GM12892 (cell line): ENCODE data around the gene ABCD4.

Source experiments
- DNase-seq: peaks from one replicate; pipeline ENCODE4 v3.0.0; 2011; ENCODE audit not compliant: insufficient read length
- FAIRE-seq: peaks from 2 replicates; lab custom pipeline; 2011; peaks lifted over from hg19 to GRCh38; lab: Jason Lieb, UNC
- POLR2A ChIP-seq: IDR thresholded peaks from 2 replicates; pipeline ENCODE4 v1.6.1; 2011; ENCODE audit warnings: low read depth, low read length, control low read depth
- POLR2AphosphoS5 ChIP-seq: IDR thresholded peaks from 2 replicates; pipeline ENCODE4 v1.6.1; 2011; ENCODE audit warnings: low read depth, low read length, control low read depth
- TAF1 ChIP-seq: IDR thresholded peaks from 2 replicates; pipeline ENCODE4 v1.6.1; 2011; ENCODE audit warnings: low read depth, mild to moderate bottlenecking, control low read depth, low read length, borderline replicate concordance

Gene ABCD4

DNA sequence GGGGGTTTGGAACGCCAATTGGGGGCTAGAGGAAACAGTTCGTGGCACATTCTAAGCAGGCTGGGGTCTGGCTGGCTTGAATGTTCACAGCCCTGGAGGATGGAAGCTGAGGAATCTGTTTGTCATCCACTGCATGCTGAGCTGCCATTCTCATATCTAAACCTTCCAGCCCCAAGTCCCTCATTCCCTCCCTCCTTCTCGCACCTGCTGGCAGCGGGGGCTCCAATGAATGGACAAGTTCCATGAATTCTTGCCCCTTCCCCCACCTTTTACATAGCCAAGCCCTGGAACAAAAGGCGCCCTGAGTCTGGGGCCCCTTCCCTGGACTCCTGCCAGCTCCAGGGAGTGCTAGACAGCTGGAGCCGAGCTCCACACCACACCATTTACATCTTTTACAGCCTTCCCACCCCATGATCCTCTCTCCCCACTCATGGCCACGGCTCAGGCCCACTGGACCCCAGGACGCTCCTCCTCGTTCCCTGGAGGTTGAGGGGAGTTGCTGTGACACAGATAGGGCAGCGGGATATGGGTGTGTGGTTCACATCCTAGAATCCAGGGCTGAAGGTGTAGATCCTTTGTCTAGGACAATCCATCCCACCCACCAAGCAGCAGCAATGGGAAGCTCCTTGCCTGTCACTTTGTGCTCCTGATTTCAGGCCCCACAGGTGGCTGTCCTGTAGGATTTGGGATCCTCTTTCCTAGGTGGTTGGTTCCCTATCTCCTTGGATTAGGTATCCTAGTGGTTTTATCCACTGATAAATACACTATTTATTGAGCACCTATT, 23.8 kb upstream of the ABCD4 start:
- DNase-seq (no peak), FAIRE-seq (no peak)
- no peak for TF ChIP-seq POLR2AphosphoS5
- no peak for TF ChIP-seq POLR2A
- no peak for TF ChIP-seq TAF1

DNA sequence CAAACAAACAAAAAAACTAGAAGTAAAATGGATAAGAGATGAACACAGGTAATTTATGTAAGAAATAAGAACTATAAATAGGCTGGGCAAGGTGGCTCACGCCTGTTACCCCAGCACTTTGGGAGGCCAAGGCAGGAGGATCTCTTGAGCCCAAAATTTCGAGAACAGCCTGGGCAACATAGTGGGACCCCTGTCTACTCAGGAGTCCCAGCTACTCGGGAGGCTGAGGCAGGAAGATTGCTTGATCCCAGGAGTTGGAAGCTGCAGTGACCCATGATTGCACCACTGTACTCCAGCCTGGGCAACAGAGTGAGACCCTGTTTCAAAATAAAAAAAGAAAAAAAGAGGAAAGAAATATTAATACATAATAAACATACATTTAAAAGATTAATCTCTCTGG, 22.7 kb upstream of the ABCD4 start:
- FAIRE-seq, result no peak
- no peak for TF ChIP-seq POLR2A
- TF ChIP-seq POLR2AphosphoS5, result no peak
- no peak for TF ChIP-seq TAF1
- no peak for DNase-seq

DNA sequence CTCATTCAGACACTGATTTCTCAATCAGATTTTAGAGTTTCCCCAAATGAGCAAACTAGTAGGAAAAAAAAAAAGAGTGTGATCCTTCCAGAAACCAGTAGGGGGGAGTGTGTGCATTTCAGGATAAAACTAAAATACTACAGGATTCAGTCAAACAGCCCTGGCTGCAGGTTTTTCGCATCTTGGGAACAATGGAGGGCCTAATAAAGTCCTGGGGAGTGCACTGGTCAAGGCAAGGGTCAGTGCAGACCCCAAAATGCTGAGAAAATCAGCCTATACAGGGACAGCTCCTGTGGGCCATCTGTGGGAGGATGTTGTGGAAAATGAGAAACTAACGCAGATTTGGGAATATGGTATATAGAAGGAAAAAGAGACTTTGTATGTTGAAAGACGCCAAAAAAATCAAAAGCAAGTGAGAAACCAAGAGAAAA, 22.2 kb upstream of the ABCD4 start:
- DNase-seq, result no peak
- TF ChIP-seq POLR2A (no peak), POLR2AphosphoS5 (no peak), TAF1 (no peak)
- FAIRE-seq, result no peak

DNA sequence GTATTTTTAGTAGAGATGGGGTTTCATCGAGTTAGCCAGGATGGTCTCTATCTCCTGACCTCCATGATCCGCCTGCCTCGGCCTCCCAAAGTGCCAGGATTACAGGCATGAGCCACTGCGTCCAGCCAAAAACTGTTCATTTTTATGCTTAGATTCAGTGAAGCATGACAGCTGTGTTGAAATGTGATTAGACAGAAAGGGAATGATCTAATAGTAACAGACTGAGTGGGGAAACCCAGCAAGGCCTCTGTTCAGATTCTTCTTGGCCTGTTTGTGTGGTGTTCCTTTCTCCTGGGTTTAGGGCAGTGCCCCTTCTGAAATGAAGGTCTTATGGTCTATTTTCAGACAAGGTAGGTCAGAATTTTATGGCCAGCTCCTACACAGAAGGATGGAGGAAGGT, 11.8 kb upstream of the ABCD4 start:
- FAIRE-seq, result no peak
- no peak for DNase-seq
- TF ChIP-seq POLR2A, result no peak
- TF ChIP-seq POLR2AphosphoS5, result no peak
- no peak for TF ChIP-seq TAF1

DNA sequence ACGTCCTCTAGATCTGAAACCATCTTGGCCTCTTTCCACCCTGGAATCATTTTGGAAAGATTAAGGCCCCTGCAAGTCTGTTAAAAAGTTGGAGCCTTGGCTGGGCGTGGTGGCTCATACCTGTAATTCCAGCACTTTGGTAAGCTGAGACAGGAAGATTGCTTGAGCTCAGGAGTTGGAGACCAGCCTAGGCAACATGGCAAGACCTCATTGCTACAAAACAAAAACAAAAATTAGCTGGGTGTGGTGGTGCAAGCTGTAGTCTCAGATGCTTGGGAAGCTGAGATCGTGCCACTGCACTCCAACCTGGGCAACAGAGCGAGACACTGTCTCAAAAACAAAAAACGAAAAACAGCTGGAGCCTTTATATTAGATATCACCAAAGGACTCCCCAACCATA, 10.9 kb upstream of the ABCD4 start:
- FAIRE-seq (no peak), DNase-seq (no peak)
- TF ChIP-seq POLR2A, result no peak
- no peak for TF ChIP-seq TAF1
- TF ChIP-seq POLR2AphosphoS5, result no peak

DNA sequence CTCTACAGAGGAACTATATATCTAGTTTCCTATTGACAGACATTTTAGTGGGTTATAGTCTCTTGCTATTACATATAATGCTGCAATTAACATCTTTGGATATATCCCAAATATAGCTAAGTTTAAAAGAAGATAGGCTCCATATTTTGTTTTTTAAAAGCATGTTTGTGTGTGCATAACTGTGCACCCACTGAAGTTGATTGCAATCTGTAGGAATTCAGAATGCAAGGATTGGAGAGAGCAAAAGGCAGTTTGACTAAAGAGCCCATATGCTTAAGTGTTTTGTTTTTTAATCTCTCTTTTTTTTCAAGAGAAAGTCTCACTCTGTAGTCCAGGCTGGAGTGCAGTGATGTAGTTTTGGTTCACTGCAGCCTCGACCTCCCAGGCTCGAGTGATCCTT, 9.4 kb upstream of the ABCD4 start:
- DNase-seq (no peak), FAIRE-seq (no peak)
- TF ChIP-seq POLR2A, result no peak
- TF ChIP-seq TAF1, result no peak
- TF ChIP-seq POLR2AphosphoS5, result no peak

DNA sequence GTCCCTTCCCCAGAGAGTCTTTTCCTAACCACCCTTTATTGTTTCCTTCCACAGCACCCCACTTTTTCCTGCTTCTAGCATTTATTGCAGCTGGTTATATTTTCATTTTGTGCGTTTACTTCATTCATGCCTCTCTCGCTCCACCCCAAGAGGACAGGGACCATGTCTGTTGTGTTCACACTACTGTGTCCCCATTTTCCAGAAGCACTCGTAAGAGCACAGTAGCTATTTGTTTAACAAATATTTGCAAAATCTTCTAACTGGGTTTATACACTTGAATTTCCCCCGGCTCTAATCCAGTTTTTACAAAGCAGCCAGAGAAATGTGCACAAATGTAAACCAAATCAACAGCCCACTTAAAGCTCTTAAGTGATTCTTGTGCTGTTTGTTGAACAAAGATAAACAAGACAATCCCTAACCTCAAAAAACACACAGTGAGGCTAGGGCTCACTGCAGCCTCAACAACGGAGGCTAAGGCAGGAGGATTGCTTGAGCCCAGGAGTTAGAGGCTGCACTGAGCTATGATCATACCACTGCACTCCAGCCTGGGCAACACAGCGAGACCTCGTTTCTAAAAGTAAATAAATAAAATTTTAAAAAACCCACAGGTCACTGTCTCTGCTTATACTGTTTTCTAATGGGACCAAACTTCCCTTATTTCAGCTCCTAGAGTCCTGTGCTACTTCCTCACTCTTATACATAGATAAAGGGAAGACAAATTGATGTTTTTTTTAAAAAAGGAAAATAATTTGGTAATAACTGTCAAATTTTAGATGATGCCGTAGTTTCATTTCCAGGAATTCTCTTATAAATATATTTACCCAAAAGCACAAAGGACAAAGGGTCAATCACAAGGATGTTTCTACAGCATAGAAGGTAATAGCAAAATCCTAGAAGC, 6.6 kb upstream of the ABCD4 start:
- DNase-seq, result no peak
- FAIRE-seq, result no peak
- no peak for TF ChIP-seq TAF1
- TF ChIP-seq POLR2A, result no peak
- TF ChIP-seq POLR2AphosphoS5, result no peak

DNA sequence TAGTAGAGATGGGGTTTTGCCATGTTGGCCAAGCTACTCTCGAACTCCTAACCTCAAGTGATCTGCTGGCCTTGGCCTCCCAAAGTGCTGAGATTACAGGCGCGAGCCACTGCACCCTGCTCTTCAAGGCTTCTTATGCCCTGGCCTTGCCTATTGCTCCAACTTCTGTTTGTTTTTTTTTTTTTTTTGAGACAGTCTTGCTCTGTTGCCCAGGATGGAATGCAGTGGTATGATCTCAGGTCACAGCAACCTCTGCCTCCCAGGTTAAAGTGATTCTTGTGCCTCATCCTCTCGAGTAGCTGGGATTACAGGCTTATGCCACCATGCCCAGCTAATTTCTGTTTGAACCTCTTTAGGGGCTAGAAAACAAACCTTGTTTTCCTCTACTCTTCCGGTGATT, 6.0 kb upstream of the ABCD4 start:
- FAIRE-seq, result no peak
- TF ChIP-seq POLR2AphosphoS5, result no peak
- no peak for TF ChIP-seq POLR2A
- no peak for TF ChIP-seq TAF1
- DNase-seq, result no peak

DNA sequence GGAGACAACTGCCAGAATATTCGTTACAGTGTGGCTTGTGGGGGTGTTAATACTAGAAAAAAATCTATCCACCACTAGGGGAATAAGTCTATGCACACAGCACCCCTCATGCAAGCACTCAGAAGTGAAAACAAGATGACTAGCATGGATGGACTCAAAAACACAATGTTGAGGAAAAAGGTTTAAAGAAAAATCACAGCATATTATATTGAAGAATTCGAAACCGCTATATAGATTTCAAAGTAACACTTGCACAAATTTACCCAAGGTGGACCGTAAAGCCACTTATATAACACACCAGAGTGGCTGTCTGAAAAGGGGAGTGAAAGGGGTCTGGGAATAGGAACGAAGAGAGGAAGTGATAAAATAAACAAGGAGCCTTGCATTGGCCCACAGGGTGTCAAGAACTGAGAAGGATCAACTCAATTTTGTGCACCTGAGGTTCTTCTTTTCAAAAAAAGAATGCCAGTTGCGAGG, 544 bp downstream of the ABCD4 start:
- no peak for FAIRE-seq
- DNase-seq, result no peak
- TF ChIP-seq POLR2AphosphoS5, result no peak
- no peak for TF ChIP-seq POLR2A
- no peak for TF ChIP-seq TAF1

DNA sequence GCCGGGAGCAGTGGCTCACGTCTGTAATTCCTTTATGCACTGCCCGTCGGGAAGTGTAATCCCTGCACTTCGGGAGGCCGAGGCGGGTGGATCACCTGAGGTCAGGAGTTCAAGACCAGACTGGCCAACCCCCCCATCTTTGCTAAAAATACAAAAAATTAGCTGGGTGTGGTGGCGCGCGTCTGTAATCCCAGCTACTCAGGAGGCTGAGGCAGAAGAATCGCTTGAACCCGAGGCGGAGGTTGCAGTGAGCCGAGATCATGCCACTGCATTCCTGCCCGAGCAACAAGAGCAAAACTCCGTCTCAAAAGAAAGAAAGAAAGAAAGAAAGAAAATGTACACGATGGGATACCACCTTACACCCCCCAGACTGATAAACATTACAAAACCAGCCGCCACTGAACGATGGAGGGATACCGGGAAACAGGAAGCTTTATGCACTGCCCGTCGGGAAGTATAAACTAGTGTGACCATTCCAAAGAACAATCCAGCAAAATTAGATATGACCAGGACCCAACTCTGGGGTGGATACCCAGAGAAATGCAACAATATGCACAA, 1.1 kb downstream of the ABCD4 start:
- no peak for FAIRE-seq
- TF ChIP-seq POLR2A (no peak), TAF1 (no peak), POLR2AphosphoS5 (no peak)
- DNase-seq, result no peak

DNA sequence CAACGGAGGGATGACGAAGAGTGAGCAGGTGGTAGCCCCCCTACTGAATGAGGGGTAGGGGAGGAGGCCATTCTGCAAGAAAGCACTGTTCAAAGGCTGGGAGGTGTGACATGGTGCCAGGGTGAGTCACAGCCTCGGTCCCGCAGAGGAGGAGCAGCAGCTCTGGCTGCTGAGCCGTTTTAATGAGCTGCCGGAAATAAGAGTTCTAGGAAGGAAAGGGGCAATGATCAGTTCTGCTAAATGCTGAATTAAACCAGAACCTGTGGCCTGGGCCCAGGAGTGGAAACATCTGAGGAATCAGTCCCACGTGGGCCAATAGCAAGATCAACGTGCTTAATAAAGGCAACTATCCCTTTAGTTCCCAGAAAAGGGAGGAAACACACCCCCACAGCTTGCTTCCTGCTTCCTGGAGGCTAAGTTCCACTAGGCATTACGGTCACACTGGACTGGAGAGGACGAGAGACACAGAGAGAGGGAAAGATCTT, 3.6 kb downstream of the ABCD4 start:
- DNase-seq (no peak), FAIRE-seq (no peak)
- TF ChIP-seq TAF1 (no peak), POLR2A (no peak), POLR2AphosphoS5 (no peak)
